ENCODE data around the gene PDLIM4.

DNA sequence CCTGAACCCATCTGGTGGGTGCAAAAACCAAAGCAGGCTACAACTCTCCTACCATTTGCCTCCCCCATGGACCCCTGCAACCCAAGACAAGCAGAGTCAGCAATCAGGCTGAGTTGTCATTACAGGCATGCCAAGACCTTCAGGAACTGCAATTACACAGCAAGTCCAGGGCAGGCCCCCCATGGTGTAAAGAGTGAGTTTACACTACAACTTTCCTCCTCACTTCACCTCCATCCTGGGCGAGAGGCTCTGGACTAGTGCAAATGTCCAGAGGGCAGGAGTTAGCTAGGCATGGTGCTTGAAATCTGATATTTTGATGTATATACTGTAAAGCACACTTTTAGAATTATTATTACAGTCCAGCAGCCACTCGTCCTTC lies 22.8 kb upstream of the PDLIM4 start:
- TF ChIP-seq, protein P1, sequence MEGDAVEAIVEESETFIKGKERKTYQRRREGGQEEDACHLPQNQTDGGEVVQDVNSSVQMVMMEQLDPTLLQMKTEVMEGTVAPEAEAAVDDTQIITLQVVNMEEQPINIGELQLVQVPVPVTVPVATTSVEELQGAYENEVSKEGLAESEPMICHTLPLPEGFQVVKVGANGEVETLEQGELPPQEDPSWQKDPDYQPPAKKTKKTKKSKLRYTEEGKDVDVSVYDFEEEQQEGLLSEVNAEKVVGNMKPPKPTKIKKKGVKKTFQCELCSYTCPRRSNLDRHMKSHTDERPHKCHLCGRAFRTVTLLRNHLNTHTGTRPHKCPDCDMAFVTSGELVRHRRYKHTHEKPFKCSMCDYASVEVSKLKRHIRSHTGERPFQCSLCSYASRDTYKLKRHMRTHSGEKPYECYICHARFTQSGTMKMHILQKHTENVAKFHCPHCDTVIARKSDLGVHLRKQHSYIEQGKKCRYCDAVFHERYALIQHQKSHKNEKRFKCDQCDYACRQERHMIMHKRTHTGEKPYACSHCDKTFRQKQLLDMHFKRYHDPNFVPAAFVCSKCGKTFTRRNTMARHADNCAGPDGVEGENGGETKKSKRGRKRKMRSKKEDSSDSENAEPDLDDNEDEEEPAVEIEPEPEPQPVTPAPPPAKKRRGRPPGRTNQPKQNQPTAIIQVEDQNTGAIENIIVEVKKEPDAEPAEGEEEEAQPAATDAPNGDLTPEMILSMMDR (IDR thresholded peaks at IDR 0.05): no peak
- TF ChIP-seq POLR2A (IDR thresholded peaks at IDR 0.05): no peak
